ENCODE data around the gene FUCA2.

FUCA2 gene

DNA sequence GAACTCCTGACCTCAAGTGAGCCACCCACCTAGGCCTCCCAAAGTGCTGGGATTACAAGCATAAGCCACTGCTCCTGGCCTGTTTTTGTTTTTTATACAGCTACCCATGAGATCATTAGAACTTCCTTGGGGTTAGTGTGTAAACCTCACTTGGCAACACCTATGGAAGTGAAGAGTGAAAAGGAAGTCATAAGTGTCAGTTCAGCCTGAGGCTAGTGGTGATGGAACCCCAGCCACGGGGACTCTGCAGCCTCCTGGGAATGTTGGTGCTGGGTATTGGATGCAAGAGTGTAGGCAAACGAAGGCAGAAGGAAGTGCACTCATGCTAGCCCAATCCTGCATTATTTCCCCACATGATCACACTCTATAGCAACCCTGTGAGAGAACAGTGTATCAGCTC lies 33.6 kb upstream of the FUCA2 start:
- Histone ChIP-seq H3K36me3 (ENCODE audit: control insufficient read depth, insufficient read depth, low read length) (no peaks in the 10 kb centered on the region), H3K9me3 (ENCODE audit: control insufficient read depth, insufficient read depth, low read length) (no peaks in the 10 kb centered on the region), H3K4me1 (ENCODE audit: control insufficient read depth, insufficient read depth, low read length) (peaks cover 4% of the 10 kb centered on the region), H3K4me3 (ENCODE audit: low read depth, low read length) (no peak overlapping the region), H3K9ac (ENCODE audit: low read depth, low read length) (no peak overlapping the region), H3K27me3 (ENCODE audit: control insufficient read depth, insufficient read depth, low read length) (peaks cover 4% of the 10 kb centered on the region)

DNA sequence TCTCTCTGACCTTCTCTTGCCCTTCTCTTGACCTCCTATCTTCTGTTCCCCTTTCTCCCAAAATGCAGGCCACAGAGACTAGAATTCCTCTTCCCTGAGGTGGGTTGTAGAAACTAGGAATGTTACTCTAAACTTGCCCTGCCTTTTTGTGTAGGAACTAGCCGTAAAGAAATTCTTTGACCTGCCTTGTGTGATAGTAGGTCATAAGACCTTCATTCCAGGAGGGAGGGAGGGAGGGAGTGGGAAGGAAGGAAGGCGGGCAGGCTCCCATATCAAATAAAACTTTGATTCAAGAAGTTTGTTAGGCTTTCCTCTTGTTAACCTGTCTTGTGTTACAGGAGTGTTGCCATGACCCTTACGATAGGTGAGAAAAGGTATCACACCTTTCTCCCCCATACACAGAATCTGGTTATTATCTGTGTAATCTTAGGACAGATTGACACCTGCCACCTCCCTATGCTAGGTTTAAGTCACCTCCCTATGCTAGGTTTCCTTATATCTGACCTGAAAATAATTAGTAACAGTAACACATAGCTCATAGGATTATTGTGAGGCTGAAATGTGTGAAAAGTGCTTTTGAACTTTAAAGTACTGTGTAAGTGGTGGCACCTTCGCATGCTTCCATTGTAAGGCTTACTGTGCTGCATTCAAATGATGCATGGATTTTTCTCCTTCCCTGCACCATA lies 32.6 kb upstream of the FUCA2 start:
- Histone ChIP-seq H3K4me1 (ENCODE audit: control insufficient read depth, insufficient read depth, low read length) (peaks cover 11% of the 10 kb centered on the region), H3K4me3 (ENCODE audit: low read depth, low read length) (no peak overlapping the region), H3K9ac (ENCODE audit: low read depth, low read length) (no peak overlapping the region)

DNA sequence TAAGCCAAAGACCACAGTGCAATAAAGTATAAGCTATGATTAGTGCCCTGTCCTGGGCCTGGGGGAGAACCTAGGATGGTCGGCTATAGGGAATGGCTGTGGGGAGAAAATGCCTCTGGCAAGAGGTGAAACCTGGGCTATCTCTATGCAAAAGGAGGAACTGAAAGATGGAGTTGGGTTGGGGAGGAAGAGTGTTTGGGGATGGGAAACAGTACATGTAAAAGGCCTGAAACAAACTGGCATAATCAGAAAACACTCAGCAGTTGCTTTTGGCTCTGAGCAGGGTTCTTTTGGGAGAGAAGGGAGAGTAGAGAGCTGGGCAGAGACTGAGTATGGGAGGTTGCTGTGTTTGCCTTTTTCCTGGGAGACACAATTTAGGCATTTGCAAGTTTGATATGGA lies 31.9 kb upstream of the FUCA2 start:
- no peak overlapping the region for H3K9ac ChIP-seq (ENCODE audit: low read depth, low read length)

More for the DNA sequence above, 32.6 kb upstream of the FUCA2 start:
- Histone ChIP-seq H3K27me3 (ENCODE audit: control insufficient read depth, insufficient read depth, low read length) (peaks cover 7% of the 10 kb centered on the region), H3K9me3 (ENCODE audit: control insufficient read depth, insufficient read depth, low read length) (no peaks in the 10 kb centered on the region), H3K36me3 (ENCODE audit: control insufficient read depth, insufficient read depth, low read length) (no peaks in the 10 kb centered on the region)

DNA sequence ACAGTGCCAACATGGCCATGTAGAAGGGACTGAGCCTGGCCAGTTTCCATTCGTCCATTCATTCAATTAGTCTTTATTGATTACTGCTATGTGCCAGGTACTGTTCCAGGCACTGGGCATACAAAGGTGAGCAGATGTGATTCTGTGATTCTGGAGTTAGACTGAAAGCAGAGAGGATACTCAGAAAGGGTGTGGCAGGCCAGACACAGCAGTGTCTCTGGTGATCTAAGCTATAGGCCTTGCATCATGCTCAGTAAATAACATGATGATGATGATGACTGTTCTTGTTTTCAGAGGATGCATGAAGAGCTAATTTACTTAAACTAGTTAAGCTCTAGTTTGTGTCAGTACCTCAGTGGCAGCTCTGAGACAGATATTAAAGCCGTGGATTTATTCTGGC lies 31.4 kb upstream of the FUCA2 start:
- H3K4me1 ChIP-seq (ENCODE audit: control insufficient read depth, insufficient read depth, low read length): peaks cover 11% of the 10 kb centered on the region
- peaks cover 20% of the 10 kb centered on the region for H3K27me3 ChIP-seq (ENCODE audit: control insufficient read depth, insufficient read depth, low read length)
- no peaks in the 10 kb centered on the region for H3K36me3 ChIP-seq (ENCODE audit: control insufficient read depth, insufficient read depth, low read length)
- no peak overlapping the region for H3K9ac ChIP-seq (ENCODE audit: low read depth, low read length)
- H3K9me3 ChIP-seq (ENCODE audit: control insufficient read depth, insufficient read depth, low read length): no peaks in the 10 kb centered on the region
- H3K4me3 ChIP-seq (ENCODE audit: low read depth, low read length): no peak overlapping the region

More for the DNA sequence above, 31.9 kb upstream of the FUCA2 start:
- Histone ChIP-seq H3K4me1 (ENCODE audit: control insufficient read depth, insufficient read depth, low read length) (peaks cover 11% of the 10 kb centered on the region), H3K36me3 (ENCODE audit: control insufficient read depth, insufficient read depth, low read length) (no peaks in the 10 kb centered on the region), H3K9me3 (ENCODE audit: control insufficient read depth, insufficient read depth, low read length) (no peaks in the 10 kb centered on the region), H3K27me3 (ENCODE audit: control insufficient read depth, insufficient read depth, low read length) (peaks cover 15% of the 10 kb centered on the region), H3K4me3 (ENCODE audit: low read depth, low read length) (no peak overlapping the region)

DNA sequence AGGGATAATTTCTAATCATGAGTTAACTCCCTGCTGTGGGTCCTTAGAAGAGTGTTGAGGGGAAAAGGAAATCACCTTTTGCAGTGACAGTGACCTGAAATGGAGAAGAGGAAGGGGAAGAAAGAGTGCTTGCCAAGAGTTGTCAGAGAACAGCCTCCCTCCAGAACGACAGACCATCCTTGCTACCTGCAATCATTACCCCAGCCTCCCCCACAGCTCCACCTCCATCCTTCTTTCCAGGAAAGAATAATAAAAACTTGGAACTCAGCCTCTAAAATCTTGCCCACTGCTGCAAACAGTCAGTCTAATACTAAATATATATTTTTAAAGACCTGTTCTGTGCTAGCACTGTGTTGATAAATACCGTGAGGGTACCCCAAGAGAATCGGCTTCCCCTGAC lies 28.7 kb upstream of the FUCA2 start:
- no peaks in the 10 kb centered on the region for H3K9me3 ChIP-seq (ENCODE audit: control insufficient read depth, insufficient read depth, low read length)
- no peak overlapping the region for H3K4me3 ChIP-seq (ENCODE audit: low read depth, low read length)
- peaks cover 39% of the 10 kb centered on the region for H3K27me3 ChIP-seq (ENCODE audit: control insufficient read depth, insufficient read depth, low read length)
- peaks cover 11% of the 10 kb centered on the region for H3K4me1 ChIP-seq (ENCODE audit: control insufficient read depth, insufficient read depth, low read length)
- no peaks in the 10 kb centered on the region for H3K36me3 ChIP-seq (ENCODE audit: control insufficient read depth, insufficient read depth, low read length)
- H3K9ac ChIP-seq (ENCODE audit: low read depth, low read length): no peak overlapping the region

DNA sequence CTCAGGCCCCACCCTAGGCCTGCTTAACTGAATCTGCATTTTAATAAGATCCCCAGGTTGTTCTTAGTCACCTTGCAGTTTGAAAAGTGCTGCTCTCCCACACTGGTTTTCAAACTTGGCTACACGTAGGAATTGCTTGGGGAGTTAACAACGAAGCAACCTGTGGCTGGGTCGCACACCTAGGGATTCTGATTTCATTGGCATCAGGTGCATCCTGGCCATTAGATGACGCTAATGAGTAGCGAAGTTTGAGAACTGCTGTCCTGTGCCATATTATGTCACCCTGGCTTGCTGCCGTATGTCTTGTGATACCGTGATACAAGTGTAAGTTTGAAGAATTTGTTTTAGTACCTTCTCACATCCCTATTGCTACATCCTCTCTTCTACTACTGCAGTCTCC lies 28.2 kb upstream of the FUCA2 start:
- Histone ChIP-seq H3K9me3 (ENCODE audit: control insufficient read depth, insufficient read depth, low read length) (no peaks in the 10 kb centered on the region), H3K27me3 (ENCODE audit: control insufficient read depth, insufficient read depth, low read length) (peaks cover 43% of the 10 kb centered on the region), H3K36me3 (ENCODE audit: control insufficient read depth, insufficient read depth, low read length) (no peaks in the 10 kb centered on the region), H3K9ac (ENCODE audit: low read depth, low read length) (no peak overlapping the region), H3K4me3 (ENCODE audit: low read depth, low read length) (no peak overlapping the region), H3K4me1 (ENCODE audit: control insufficient read depth, insufficient read depth, low read length) (peaks cover 11% of the 10 kb centered on the region)

DNA sequence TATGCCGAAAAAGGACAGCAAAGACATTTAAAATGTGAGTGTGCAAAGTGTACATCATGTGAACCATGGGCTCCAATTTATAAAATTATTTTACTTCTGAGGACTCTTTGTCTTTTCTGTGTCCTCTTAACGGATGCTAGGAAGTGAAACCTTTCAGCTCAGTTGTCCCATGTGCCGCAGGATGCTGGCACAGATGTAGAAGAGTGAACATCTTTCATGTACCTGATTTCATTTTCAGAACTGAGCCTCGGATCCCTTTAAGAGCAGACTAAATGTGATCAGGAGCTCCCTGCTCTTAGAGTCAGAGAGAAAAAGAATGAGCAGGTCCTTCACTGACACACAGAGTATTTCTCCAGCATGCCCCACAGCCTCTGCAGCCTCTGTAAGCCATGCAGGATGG lies 27.6 kb upstream of the FUCA2 start:
- Histone ChIP-seq H3K9ac (ENCODE audit: low read depth, low read length) (no peak overlapping the region), H3K36me3 (ENCODE audit: control insufficient read depth, insufficient read depth, low read length) (no peaks in the 10 kb centered on the region), H3K9me3 (ENCODE audit: control insufficient read depth, insufficient read depth, low read length) (no peaks in the 10 kb centered on the region), H3K4me1 (ENCODE audit: control insufficient read depth, insufficient read depth, low read length) (peaks cover 11% of the 10 kb centered on the region), H3K27me3 (ENCODE audit: control insufficient read depth, insufficient read depth, low read length) (peaks cover 44% of the 10 kb centered on the region), H3K4me3 (ENCODE audit: low read depth, low read length) (no peak overlapping the region)

DNA sequence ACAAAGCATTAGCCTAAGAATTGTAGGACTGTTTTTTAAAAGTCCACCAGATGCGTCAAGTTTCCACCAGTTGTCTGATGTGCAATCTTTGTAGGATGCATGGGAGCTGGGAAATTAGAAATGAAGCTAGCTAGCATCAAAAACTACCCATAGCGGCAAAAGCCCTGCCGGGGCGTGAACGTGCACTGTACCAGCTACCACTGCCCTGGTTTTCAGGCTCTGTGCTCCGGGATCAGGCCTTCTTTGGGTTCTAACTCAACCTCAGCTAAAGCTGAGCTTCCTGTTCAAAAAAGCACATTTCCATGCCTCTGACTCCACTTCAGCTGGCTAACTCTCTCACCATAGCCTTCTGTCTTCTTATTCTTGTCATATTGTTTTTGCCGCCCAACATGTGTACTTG lies 26.9 kb upstream of the FUCA2 start:
- H3K27me3 ChIP-seq (ENCODE audit: control insufficient read depth, insufficient read depth, low read length): peaks cover 49% of the 10 kb centered on the region
- no peaks in the 10 kb centered on the region for H3K9me3 ChIP-seq (ENCODE audit: control insufficient read depth, insufficient read depth, low read length)
- H3K4me3 ChIP-seq (ENCODE audit: low read depth, low read length): no peak overlapping the region
- H3K9ac ChIP-seq (ENCODE audit: low read depth, low read length): no peak overlapping the region
- H3K4me1 ChIP-seq (ENCODE audit: control insufficient read depth, insufficient read depth, low read length): peaks cover 8% of the 10 kb centered on the region
- H3K36me3 ChIP-seq (ENCODE audit: control insufficient read depth, insufficient read depth, low read length): no peaks in the 10 kb centered on the region

DNA sequence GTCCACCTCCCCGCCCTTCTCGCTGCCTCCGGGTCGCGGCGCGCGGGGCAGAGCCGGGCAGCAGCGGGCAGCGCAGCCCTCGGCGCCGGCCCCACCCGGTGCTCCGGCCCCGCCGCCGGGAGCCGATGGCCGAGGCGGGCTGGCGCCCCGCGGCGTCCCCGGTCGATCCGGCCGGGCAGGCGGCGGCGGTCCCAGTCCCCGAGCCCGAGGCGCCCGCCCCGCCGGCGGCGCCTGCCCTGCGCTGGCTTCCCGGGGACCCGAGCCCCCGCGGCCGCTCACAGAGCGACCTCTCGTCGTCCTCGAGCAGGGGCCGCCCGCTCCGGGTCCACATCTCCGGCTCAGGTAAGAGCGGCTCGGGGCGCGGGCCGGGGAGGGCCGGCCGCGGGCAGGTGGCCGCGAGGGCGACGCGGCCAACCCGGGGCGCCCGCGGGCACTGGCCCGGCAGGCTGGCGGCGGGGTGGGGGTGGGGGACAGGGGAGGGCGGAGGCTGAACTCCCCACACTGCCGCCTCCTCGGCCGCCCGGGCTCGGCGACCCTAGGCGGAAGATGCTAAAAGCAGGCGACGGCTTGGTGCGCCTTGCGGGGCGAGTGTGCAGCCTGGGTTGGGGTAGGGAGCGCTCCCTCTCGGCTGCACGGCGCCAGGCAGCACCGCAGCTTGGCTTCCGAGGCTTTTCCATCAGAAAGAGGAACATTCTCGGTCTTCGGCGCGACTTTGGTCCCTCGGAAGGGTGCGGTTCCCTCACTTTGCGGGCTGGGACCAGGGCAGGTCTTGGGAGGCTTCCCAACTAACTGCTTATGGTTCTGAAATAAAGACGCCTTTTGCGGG lies 25.6 kb upstream of the FUCA2 start:
- Histone ChIP-seq H3K27me3 (ENCODE audit: control insufficient read depth, insufficient read depth, low read length) (peaks cover 54% of the 10 kb centered on the region), H3K9me3 (ENCODE audit: control insufficient read depth, insufficient read depth, low read length) (no peaks in the 10 kb centered on the region), H3K36me3 (ENCODE audit: control insufficient read depth, insufficient read depth, low read length) (no peaks in the 10 kb centered on the region), H3K4me1 (ENCODE audit: control insufficient read depth, insufficient read depth, low read length) (peaks cover 8% of the 10 kb centered on the region), H3K9ac (ENCODE audit: low read depth, low read length) (peak overlapping the region; percentile 28), H3K4me3 (ENCODE audit: low read depth, low read length) (peak overlapping the region; percentile 59)

DNA sequence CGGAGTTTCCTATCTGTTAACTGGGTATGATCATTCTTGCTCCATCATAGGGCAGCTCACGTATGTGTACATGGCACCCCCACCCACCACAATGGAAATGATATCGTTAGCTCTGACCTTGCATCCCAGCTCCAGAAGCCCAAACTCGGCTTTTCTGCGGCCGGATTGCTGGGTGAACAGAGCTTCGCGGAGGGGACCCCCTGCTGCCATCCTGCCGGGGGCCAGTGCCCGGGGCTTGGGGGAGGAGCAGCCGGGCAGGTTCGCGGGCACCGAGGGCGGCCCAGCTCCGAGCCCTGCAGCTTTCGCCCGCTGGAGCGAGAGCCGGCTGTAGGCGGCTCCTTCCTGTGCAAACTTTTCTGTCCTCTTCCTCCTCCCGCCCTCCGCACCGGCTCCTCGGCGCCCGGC lies 24.9 kb upstream of the FUCA2 start:
- H3K4me1 ChIP-seq (ENCODE audit: control insufficient read depth, insufficient read depth, low read length): peaks cover 8% of the 10 kb centered on the region
- no peaks in the 10 kb centered on the region for H3K9me3 ChIP-seq (ENCODE audit: control insufficient read depth, insufficient read depth, low read length)
- peak overlapping the region; percentile 59 for H3K4me3 ChIP-seq (ENCODE audit: low read depth, low read length)
- H3K9ac ChIP-seq (ENCODE audit: low read depth, low read length): no peak overlapping the region
- peaks cover 52% of the 10 kb centered on the region for H3K27me3 ChIP-seq (ENCODE audit: control insufficient read depth, insufficient read depth, low read length)
- H3K36me3 ChIP-seq (ENCODE audit: control insufficient read depth, insufficient read depth, low read length): no peaks in the 10 kb centered on the region

DNA sequence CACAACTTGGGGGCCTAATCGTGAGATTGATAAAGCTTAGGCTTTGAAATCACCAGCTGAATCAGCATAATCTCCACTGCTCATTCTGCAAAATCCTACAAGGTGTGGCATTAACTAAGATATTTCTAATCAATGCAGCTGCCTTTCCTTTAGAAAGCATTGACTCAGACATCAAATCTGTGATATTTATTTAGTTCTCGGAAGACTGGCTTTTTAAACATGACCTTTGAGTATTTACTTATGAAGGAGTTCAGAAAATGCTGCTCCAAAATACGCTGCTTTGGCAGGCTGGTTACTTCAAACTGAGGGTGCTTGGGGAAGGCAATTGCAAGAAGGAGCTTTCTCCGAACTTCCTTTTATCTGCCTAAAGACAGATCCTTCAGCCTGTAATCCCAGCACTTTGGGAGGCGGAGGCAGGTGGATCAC lies 23.7 kb upstream of the FUCA2 start:
- Histone ChIP-seq H3K4me1 (ENCODE audit: control insufficient read depth, insufficient read depth, low read length) (peaks cover 7% of the 10 kb centered on the region), H3K27me3 (ENCODE audit: control insufficient read depth, insufficient read depth, low read length) (peaks cover 50% of the 10 kb centered on the region), H3K9ac (ENCODE audit: low read depth, low read length) (no peak overlapping the region), H3K9me3 (ENCODE audit: control insufficient read depth, insufficient read depth, low read length) (no peaks in the 10 kb centered on the region), H3K36me3 (ENCODE audit: control insufficient read depth, insufficient read depth, low read length) (no peaks in the 10 kb centered on the region), H3K4me3 (ENCODE audit: low read depth, low read length) (no peak overlapping the region)

Measured in iPS-15b (cell line).